HG03460 (cell line): ENCODE results near the gene MYL11.
"Not testable (repeated sequence)": the region's sequence is repeated elsewhere in the genome, so short reads cannot be mapped to it uniquely, and the experiment has no call there.

Experiments used
- ATAC-seq: cut with Tn5 transposase; IDR thresholded peaks from one replicate; pipeline ENCODE4 v1.9.1; 2021; ENCODE audit not compliant: unreplicated experiment

Gene MYL11, protein sequence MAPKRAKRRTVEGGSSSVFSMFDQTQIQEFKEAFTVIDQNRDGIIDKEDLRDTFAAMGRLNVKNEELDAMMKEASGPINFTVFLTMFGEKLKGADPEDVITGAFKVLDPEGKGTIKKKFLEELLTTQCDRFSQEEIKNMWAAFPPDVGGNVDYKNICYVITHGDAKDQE

GRCh38 chr16:30374538-30374937 is at the start of gene MYL11:
Gene MYL11, plus strand, starts transcription at chr16:30374802. Its CDS starts 56 bp downstream, at chr16:30374858.
- no peak for ATAC-seq

- peak; percentile 78 for ATAC-seq
Observed at GRCh38 chr16:30334473-30334989, 40.1 kb upstream of the MYL11 start.

- ATAC-seq = peak; percentile 57
Observed at GRCh38 chr16:30335028-30335597, 39.5 kb upstream of the MYL11 start.

GRCh38 chr16:30335598-30336474 is 38.8 kb upstream of the MYL11 start:
- ATAC-seq = peak; percentile 21

GRCh38 chr16:30337964-30338357 is 36.6 kb upstream of the MYL11 start:
- not testable (repeated sequence) for ATAC-seq

GRCh38 chr16:30338715-30339114 is 35.9 kb upstream of the MYL11 start:
- not testable (repeated sequence) for ATAC-seq

GRCh38 chr16:30340621-30341020 is 34.0 kb upstream of the MYL11 start:
- ATAC-seq = no peak

GRCh38 chr16:30341971-30342370 is 32.6 kb upstream of the MYL11 start:
- not testable (repeated sequence) for ATAC-seq

GRCh38 chr16:30342751-30343490 is 31.7 kb upstream of the MYL11 start:
- ATAC-seq = no peak

- ATAC-seq = not testable (repeated sequence)
Observed at GRCh38 chr16:30343491-30343820, 31.1 kb upstream of the MYL11 start.

- ATAC-seq = no peak
Observed at GRCh38 chr16:30346286-30346685, 28.3 kb upstream of the MYL11 start.

DNA sequence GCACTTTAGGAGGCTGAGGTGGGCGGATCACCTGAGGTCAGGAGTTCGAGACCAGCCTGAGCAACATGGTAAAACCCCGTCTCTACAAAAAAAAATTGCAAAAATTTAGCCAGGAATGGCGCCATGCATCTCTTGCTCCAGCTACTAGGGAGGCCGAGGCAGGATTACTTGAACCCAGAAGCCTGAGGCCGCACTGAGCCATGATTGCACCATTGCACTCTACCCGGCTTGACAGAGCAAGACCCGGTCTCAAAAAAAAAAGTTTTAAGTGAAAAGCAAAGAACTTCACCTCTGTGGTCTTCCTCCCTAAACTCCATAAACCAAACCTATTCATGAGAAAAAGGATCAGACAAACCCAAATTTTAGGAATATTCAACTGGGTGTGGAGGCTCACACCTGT is 26.5 kb upstream of the MYL11 start:
- no peak for ATAC-seq

GRCh38 chr16:30348929-30349328 is 25.7 kb upstream of the MYL11 start:
- no peak for ATAC-seq

DNA sequence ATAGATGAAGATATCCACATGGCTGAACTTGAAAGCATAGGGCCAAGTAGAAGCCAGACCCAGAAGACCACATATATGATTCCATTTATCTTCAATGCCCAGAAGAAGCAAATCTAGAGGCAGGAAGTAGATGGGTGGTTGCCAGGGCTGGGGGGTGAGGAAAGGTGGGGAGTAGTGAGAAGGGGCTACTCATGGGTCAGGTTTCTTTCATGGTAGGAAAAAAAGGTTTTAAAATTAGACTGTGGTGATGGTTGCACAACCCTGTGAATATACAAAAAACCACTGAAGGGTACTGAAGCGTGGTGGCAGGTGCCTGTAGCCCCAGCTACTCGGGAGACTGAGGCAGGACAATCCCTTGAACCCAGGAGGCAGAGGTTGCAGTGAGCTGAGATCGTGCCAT is 24.9 kb upstream of the MYL11 start:
- ATAC-seq = no peak

DNA sequence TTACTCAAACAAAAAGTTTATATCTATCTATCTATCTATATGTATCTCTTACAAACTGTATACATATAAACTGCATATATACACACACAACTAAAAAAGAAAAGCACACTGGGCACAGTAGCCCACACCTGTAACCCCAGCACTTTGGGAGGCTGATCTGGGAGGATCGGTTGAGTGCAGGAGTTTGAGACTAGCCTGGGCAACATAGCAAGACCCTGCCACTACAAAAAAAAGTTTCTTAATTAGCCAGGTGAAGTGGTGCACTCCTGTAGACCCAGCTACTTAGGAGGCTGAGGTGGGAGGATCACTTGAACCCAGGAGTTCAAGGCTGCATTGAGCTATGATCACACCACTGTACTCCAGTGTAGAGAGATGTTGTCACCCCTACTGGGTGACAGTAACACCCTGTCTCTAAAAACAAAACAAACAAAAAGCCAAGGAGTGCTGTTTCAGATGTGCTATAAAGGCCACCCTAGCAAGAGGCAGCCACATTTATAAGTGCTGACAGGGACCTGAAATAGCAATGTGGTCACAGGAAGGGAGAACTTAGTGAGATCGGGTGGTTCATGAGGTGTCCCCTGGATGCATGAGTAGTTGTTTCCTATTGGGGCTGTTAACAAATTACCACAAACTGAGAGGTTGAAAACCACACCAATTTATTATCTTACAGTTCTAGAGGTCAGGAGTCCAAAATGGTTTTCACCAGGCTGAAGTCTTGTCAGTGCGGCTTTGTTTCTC is 24.3 kb upstream of the MYL11 start:
- ATAC-seq = no peak

DNA sequence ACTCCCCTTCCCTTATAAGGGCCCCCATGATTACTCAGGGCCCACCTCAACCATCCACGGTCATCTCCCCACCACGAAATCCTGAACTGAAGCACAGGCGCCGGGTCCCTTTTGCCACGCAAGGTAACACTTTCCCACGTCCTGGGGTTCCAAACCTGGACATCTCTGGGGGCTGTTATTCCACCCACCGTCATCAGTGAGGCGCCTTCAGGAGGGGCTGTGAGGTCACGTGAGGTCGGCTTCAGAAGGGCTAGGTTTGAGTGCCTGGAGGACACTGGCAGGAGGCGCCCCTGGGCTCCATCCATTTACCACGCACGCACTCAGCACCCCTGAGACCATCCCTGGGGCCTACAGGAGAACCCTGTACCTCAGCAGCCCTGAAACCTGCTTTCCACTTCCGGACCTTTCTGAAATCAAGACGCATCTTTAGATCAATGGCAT is 23.6 kb upstream of the MYL11 start:
- no peak for ATAC-seq

DNA sequence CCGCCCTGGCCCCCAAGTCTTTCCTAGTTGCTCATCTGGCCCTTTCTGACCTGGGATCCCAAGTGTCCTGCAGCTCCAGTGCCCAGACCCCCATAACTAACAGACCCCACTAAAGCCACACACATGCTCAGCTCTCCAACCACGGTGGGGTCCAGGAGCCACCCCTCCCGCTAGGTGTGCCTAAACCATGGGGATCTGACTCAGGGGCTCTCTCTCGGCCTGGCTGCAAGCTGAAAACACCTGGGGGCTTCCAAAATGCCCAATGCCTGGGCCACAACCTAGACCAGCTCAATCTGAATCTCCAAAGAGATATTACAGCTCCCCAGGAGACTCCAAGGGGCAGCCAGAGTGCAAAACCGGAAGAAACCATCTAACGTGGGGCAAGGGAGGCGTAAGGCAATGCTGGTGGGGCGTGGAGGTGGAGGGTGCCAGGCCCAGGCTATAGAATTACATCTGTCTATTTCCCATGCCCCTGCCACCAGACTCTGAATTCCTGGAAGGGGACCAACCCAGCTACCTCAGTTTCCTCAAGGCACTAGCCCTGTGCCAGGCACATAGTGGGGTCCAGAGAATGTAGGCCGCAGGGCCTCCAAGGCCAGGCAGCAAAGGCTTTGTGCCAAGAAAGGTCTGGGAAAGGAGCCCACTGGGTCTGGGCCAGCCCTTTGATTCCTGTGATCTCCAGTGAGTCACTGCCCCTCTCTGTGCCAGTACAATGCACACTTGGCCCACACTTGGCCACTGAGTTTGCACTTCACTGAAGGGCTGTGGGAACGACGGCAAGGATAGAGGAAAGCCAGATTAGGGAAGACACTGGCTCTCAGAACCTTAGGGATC is 22.8 kb upstream of the MYL11 start:
- no peak for ATAC-seq

DNA sequence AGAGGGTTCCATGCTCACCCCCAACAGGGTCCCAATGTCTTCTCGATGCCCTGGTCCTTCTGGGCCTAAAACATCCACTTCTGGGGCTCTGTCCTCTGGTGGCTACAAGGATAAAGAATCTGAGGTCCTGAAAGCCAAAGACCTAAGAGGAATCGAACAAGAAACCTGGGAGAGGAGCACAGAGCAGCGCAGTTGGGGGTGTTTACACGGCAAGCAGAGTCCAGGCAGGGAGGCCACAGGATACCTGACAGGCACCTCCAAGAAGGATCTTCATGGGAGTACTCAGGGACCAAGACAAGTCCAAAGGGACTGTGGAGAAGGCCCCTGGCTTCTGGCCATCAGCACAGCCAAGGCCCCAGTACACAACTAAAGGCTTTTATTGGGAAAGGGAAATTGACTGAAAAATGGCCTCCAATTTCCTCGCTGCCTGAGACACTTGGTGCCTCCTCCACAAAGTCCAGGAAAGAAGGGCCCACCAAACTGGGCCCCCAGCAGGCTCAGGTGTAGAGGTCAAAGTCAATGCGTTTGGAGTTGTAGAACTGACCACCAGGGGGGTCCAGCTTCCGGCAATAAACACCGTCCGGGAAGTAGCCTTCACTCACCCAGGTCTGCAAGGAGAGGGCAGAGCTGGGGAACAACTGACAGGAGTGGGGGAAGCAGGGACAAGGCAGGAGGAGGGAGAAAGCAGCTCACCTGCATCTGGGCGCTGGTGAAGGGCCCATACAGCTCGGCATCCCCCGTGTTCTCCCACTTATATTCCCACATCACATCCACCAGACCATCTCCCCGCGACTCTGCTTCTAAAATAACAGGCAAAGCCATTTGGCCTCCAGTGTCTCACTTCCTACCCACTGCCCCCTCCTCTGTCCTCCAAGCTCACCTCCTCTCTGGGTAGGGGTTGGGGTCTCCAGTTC is 21.9 kb upstream of the MYL11 start:
- no peak for ATAC-seq
